Measurements from ENCODE around the gene SUSD4. TPM values are rescaled to one million over a fixed set of nuclear protein-coding genes. Genes with fewer than 3 reads are reported as not detected.

The SUSD4 gene
- total RNA-seq, 1 donor from 2014 or later = not detected

DNA sequence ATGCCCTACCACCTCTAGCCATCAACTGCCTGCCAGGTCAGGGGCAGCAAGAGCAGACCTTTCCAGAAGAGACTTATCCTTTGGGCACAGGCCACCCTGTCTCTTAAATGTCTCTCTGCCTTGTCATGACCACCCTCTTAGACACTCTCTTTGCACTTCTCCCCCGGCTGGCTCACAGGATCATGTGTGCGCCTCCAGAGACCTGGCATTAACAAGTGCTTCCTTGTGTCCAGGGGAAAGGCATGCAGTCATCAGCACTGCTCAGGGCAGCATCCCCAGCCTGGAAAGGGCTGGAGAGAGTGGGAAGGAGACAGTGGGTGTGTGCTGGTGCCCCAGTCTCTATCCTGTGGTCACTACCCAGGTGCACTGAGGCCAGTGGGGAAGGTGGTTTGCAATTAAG is 135.8 kb downstream of the SUSD4 start:
- Histone ChIP-seq H3K27ac (no peak overlapping the region), H3K4me1 (no peaks in the 10 kb centered on the region), H3K9me3 (no peaks in the 10 kb centered on the region), H3K4me3 (no peak overlapping the region), H3K27me3 (no peaks in the 10 kb centered on the region), H3K36me3 (no peaks in the 10 kb centered on the region)
- no peak for TF ChIP-seq CTCF (IDR thresholded peaks at IDR 0.05)
- intact Hi-C loops (cut with DNase I) = no loop called here
- no peak for DNase-seq (ENCODE audit: low spot score in 2 of 2)

- H3K27ac ChIP-seq = no peak overlapping the region
- DNase-seq (ENCODE audit: low spot score in 2 of 2) = no peak
- intact Hi-C loops (cut with DNase I) = no loop called here
- no peak for TF ChIP-seq CTCF (IDR thresholded peaks at IDR 0.05)
- no peaks in the 10 kb centered on the region for H3K27me3 ChIP-seq
- H3K4me1 ChIP-seq = no peaks in the 10 kb centered on the region
- no peak overlapping the region for H3K4me3 ChIP-seq
- no peaks in the 10 kb centered on the region for H3K9me3 ChIP-seq
- H3K36me3 ChIP-seq = no peaks in the 10 kb centered on the region
These were observed 136.3 kb downstream of the SUSD4 start for GRCh38 chr1:223227486-223228196.

- no peaks in the 10 kb centered on the region for H3K36me3 ChIP-seq
- H3K27me3 ChIP-seq = no peaks in the 10 kb centered on the region
- no peak overlapping the region for H3K4me3 ChIP-seq
- H3K9me3 ChIP-seq = no peaks in the 10 kb centered on the region
- no peak overlapping the region for H3K27ac ChIP-seq
- intact Hi-C loops (cut with DNase I) = no loop called here
- no peak for DNase-seq (ENCODE audit: low spot score in 2 of 2)
- no peaks in the 10 kb centered on the region for H3K4me1 ChIP-seq
- no peak for TF ChIP-seq CTCF (IDR thresholded peaks at IDR 0.05)
These were observed 136.9 kb downstream of the SUSD4 start for GRCh38 chr1:223227031-223227430.

DNA sequence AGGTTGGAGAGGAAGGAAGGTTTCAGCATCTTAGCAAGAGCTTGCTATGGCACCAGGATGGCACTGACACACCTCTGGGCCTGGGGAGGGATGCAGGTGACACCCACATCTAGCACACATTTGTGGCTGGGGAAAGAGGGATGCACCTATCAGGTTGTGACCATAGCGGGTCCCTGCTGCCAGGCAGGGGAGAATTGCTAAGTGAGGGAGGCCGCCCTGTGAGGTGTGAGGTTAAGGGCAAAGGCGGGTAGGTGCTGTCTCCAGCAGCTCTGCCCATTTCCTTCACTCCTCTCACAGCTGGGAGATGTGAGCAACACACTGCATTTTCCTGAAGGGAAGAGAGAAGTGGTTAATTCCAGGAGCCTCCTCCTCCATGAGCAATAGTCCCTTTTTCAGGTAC is 137.7 kb downstream of the SUSD4 start:
- intact Hi-C loops (cut with DNase I) = no loop called here
- Histone ChIP-seq H3K4me3 (no peak overlapping the region), H3K9me3 (no peaks in the 10 kb centered on the region), H3K27me3 (no peaks in the 10 kb centered on the region), H3K27ac (no peak overlapping the region), H3K4me1 (no peaks in the 10 kb centered on the region), H3K36me3 (no peaks in the 10 kb centered on the region)
- TF ChIP-seq CTCF (IDR thresholded peaks at IDR 0.05) = no peak
- DNase-seq (ENCODE audit: low spot score in 2 of 2) = no peak

DNA sequence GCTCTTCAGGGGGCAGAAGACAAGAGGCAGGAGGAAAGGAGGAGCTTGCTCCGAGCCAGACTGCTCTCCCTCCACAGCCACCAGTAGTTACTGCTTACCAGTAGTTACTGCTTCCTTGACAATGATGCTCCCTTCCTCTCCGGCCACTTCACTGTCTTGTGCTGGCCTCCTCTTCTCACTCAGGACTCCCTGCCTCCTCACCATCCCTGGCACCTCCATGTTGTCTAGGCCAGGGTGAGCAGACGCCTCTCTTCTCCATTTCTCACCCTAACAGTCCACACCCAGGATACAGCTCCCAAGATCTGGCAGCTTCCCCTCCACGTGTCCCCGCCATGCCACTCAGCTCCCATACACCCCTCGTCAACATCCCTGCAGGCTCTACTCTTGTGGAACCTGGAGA is 138.5 kb downstream of the SUSD4 start:
- Histone ChIP-seq H3K9me3 (no peaks in the 10 kb centered on the region), H3K27ac (no peak overlapping the region), H3K4me3 (no peak overlapping the region), H3K4me1 (no peaks in the 10 kb centered on the region), H3K27me3 (no peaks in the 10 kb centered on the region), H3K36me3 (no peaks in the 10 kb centered on the region)
- no peak for TF ChIP-seq CTCF (IDR thresholded peaks at IDR 0.05)
- DNase-seq (ENCODE audit: low spot score in 2 of 2) = no peak
- intact Hi-C loops (cut with DNase I) = no loop called here

DNA sequence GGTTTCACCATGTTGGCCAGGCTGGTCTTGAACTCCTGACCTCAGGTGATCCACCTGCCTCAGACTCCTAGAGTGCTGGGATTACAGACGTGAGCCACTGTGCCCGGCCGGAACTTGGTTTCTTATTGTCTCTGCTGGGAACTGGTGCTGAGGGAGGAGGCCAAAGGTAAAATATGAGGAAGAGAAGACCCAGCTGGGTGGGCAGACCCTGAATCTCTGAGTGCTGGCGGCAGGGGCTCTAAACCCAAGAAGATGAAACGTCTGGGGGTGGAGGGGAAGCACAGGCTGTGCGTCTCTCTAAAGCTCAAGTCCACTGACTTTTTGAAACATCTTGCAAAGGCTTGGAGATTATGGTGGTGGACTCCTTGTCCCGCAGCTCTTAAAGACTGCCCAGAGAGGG is 138.9 kb downstream of the SUSD4 start:
- Histone ChIP-seq H3K4me1 (no peaks in the 10 kb centered on the region), H3K27me3 (no peaks in the 10 kb centered on the region), H3K4me3 (no peak overlapping the region), H3K27ac (no peak overlapping the region), H3K9me3 (no peaks in the 10 kb centered on the region), H3K36me3 (no peaks in the 10 kb centered on the region)
- no peak for DNase-seq (ENCODE audit: low spot score in 2 of 2)
- intact Hi-C loops (cut with DNase I) = no loop called here
- TF ChIP-seq CTCF (IDR thresholded peaks at IDR 0.05) = no peak

Data from ascending aorta (tissue), 2 donors.